ENCODE measurements around the gene TES. TPM values are rescaled to one million over a fixed set of nuclear protein-coding genes. Genes with fewer than 3 reads are reported as not detected.

Gene TES
- total RNA-seq, 1 donor from 2014 or later = 82.8 TPM

DNA sequence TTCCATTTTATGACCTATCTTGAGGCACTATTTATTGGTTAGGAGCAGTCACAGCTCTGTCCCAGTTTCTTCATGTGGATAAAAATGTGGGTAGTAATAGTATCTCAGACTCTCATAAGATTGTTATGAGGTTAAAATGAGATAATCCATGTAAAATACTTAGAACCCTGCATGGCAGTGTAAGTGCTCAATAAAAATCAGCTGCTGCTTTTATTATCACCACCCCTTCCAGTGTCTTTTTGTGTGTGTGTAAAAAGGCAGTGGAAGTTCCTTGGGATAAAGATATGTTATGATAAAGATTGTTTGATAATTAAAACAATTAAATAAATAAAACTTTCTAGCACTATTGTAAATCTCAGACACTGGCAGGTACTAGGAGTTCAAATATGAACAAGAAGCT is 15.5 kb downstream of the TES start:
- DNase-seq (no peak), ATAC-seq (ENCODE audit: low read depth) (no peak)
- Mint-ChIP-seq H3K27ac (peak overlapping the region; percentile 27), H3K4me1 (peaks cover 85% of the 10 kb centered on the region), H3K27me3 (no peaks in the 10 kb centered on the region), H3K9me3 (no peaks in the 10 kb centered on the region), H3K36me3 (ENCODE audit: low read depth) (peaks cover 8% of the 10 kb centered on the region), H3K4me3 (no peak overlapping the region)
- CTCF ChIA-PET = interaction anchor here (0.9 to 4.5 kb wide), 7 partner anchors 10 to 301 kb away, joined by 3 to 20 read pairs (median 3); partner anchors contain the start of gene TES
- intact Hi-C loops (cut with micrococcal nuclease) = no loop called here
- no peak for TF ChIP-seq CTCF (IDR thresholded peaks at IDR 0.05)
- POLR2A ChIA-PET = interaction anchor here (5.3 kb wide), 1 partner anchor 15 kb away, joined by 34 read pairs; the partner anchor contains the start of gene TES

DNA sequence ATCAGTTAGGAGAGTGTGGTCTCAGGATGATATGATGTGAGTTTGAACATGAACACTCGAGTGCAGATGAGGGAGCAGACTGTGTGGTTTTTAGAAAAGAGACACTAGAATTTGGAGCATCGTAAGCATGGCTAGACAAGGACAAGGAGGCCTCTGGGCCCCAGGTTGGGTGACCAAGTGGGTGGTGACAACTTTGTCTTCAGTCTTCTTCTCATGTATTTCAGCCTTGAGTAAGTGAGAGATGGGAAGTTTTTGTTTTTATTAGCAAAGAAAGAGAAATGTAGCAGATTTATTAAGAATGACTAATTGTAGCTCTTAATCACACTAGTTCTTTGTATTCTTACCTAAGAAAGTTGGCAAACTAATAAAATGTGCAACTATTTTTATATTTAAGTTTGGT is 16.3 kb downstream of the TES start:
- DNase-seq = no peak
- CTCF ChIA-PET = interaction anchor here (1.1 to 4.5 kb wide), 4 partner anchors 10 to 60 kb away, joined by 3 to 20 read pairs (median 5); no protein-coding TSS in a partner anchor
- POLR2A ChIA-PET = interaction anchor here (5.3 kb wide), 1 partner anchor 16 kb away, joined by 34 read pairs; the partner anchor contains the start of gene TES
- ATAC-seq (ENCODE audit: low read depth) = no peak
- no peak for TF ChIP-seq CTCF (IDR thresholded peaks at IDR 0.05)
- Mint-ChIP-seq H3K27ac (peak overlapping the region; percentile 33), H3K4me1 (peaks cover 87% of the 10 kb centered on the region), H3K36me3 (ENCODE audit: low read depth) (peaks cover 8% of the 10 kb centered on the region), H3K4me3 (no peak overlapping the region), H3K27me3 (no peaks in the 10 kb centered on the region), H3K9me3 (no peaks in the 10 kb centered on the region)
- intact Hi-C loops (cut with micrococcal nuclease) = no loop called here

DNA sequence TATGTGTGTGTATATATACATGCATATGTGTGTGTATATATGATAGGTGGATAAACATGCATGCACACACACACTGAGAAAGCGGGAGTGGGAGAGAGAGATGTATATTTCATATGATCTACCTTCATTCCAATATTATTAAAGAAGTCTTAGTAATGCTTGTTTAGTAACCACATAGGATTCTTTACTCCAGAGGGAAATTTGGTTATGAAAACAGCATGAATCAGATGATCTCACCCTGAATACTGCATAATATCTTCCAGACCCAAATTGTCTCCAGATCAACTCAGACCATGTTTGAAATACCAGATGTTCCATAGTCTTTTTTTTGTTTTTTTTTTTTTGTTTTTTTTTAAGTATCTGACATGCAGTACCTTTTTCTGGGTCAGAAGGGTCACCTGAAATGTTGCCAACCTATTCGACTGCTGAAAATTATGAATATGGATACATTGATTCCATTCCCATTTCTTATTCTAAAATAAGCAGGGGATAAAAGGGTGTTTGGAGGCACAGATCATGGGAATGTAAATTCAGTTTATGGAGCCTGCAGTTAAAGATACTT is 17.4 kb downstream of the TES start:
- intact Hi-C loops (cut with micrococcal nuclease) = no loop called here
- no peak overlapping the region for H3K27ac Mint-ChIP-seq
- ATAC-seq (ENCODE audit: low read depth) (no peak), DNase-seq (no peak)
- POLR2A ChIA-PET = interaction anchor here (0.8 to 2.3 kb wide), 2 partner anchors 8 to 17 kb away, joined by 3 to 10 read pairs; partner anchors contain the start of gene TES
- H3K4me3 Mint-ChIP-seq = no peak overlapping the region
- no peaks in the 10 kb centered on the region for H3K27me3 Mint-ChIP-seq
- H3K4me1 Mint-ChIP-seq = peaks cover 87% of the 10 kb centered on the region
- CTCF ChIA-PET = no interaction called here
- H3K9me3 Mint-ChIP-seq = no peaks in the 10 kb centered on the region
- peaks cover 5% of the 10 kb centered on the region for H3K36me3 Mint-ChIP-seq (ENCODE audit: low read depth)
- no peak for TF ChIP-seq CTCF (IDR thresholded peaks at IDR 0.05)

DNA sequence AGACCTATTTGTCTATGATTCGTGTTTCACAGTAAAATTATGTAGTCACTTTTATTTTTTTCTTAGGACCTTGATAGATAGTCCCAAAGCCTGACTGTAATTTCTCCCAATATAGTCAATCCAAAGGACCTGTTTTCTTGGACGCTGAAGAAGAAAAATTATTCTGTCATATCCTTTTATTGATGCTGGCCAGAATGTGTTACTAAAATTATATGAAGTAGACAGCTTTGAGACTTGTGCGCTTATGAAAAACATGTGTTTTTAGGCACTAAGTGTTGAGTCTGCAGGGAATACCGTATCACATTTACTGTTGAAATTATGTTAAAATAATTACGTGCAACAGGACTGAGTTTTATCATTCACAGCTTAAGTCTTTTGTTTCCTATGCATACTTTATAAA is 17.9 kb downstream of the TES start:
- H3K4me3 Mint-ChIP-seq = no peak overlapping the region
- ChIA-PET CTCF (no interaction called here), POLR2A (interaction anchor here (0.8 to 2.3 kb wide), 2 partner anchors 9 to 18 kb away, joined by 3 to 10 read pairs; partner anchors contain the start of gene TES)
- H3K4me1 Mint-ChIP-seq = peaks cover 85% of the 10 kb centered on the region
- DNase-seq = no peak
- ATAC-seq (ENCODE audit: low read depth) = no peak
- no peak for TF ChIP-seq CTCF (IDR thresholded peaks at IDR 0.05)
- H3K9me3 Mint-ChIP-seq = no peaks in the 10 kb centered on the region
- H3K36me3 Mint-ChIP-seq (ENCODE audit: low read depth) = peaks cover 5% of the 10 kb centered on the region
- intact Hi-C loops (cut with micrococcal nuclease) = no loop called here
- no peak overlapping the region for H3K27ac Mint-ChIP-seq
- H3K27me3 Mint-ChIP-seq = no peaks in the 10 kb centered on the region

GRCh38 chr7:116229366-116229765 is 19.0 kb downstream of the TES start:
- CTCF ChIA-PET = interaction anchor here (8.1 to 12.9 kb wide), 2 partner anchors 48 to 58 kb away, joined by 52 to 318 read pairs; no protein-coding TSS in a partner anchor
- Mint-ChIP-seq H3K36me3 (ENCODE audit: low read depth) (peaks cover 6% of the 10 kb centered on the region), H3K27me3 (no peaks in the 10 kb centered on the region), H3K27ac (no peak overlapping the region), H3K9me3 (no peaks in the 10 kb centered on the region), H3K4me1 (peaks cover 77% of the 10 kb centered on the region), H3K4me3 (no peak overlapping the region)
- DNase-seq (no peak), ATAC-seq (ENCODE audit: low read depth) (no peak)
- POLR2A ChIA-PET = interaction anchor here (2.3 kb wide), 1 partner anchor 19 kb away, joined by 10 read pairs; the partner anchor contains the start of gene TES
- TF ChIP-seq CTCF (IDR thresholded peaks at IDR 0.05) = no peak
- intact Hi-C loops (cut with micrococcal nuclease) = no loop called here
